Fibroblast of skin of left quadriceps (primary cell): Measurements from ENCODE around the gene L3MBTL3.
A peak's percentile ranks its signal among the peaks of the same experiment; 100 is the strongest.
"Not testable (repeated sequence)": the region's sequence is repeated elsewhere in the genome, so short reads cannot be mapped to it uniquely, and the experiment has no call there.

Experiments
- DNase-seq, 2 experiments: peaks; one replicate each; pipeline ENCODE4 v3.0.0-alpha.2; 2013; ENCODE audit warnings: low read depth in 2 of 2

Gene L3MBTL3

GRCh38 chr6:130138116-130138908 lies 119.9 kb downstream of the L3MBTL3 start:
- DNase-seq = no peak

DNA sequence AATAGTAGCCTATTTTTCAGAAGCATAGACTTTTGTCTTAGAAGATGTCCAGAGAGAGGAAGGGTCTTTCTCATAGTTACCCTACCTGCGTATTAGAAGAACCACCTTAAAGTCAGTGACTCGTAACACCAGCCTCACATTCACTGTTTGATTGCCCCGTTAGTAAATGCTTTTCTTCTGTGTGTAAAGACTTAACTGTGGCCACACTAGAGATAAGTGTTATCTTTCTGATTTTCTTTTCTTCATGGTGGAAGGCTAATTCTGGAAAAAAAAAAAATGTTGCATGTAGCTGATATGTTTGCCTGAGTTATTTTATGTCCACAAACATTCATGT lies 120.5 kb downstream of the L3MBTL3 start:
- DNase-seq = no peak

DNA sequence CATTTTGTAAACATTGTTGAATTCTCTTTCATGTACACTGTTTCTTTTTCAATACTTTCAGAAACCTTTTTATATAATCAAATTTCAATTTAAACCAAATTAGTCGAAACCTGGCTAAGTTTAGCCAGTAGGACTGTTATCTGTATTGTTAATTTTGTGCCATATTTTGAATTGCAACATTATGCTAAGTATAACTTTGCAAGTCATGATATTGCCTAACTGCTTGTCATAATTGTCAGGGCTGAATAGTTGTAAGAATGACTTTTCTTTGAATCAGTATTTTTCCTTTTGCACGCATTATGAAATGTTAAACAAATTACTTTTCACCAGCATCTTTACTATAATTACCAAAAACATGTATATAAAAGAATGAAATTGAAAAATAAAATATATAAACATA lies 121.7 kb downstream of the L3MBTL3 start:
- DNase-seq = no peak

- no peak for DNase-seq
These were observed 125.3 kb downstream of the L3MBTL3 start for GRCh38 chr6:130143709-130144108.

GRCh38 chr6:130147111-130147510 lies 128.7 kb downstream of the L3MBTL3 start:
- DNase-seq = no peak

GRCh38 chr6:130148181-130148580 lies 129.8 kb downstream of the L3MBTL3 start:
- no peak for DNase-seq

DNA sequence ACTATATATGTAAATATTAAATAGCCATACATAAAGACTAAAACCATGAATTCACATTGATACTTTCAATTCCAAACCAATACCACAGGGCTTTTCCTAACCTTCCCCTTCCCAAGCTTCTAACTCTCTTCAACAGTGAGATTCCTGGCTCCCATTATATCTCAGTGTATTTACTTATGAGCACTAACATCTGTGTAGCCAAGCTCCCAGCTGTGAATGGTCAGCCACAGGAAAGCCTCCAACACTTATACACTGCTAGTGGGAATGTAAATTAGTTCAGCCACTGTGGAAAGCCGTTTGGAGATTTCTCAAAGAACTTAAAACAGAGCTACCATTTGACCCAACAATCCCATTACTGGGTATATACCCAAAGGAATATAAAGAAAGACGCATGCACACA lies 130.6 kb downstream of the L3MBTL3 start:
- DNase-seq = not testable (repeated sequence)

DNA sequence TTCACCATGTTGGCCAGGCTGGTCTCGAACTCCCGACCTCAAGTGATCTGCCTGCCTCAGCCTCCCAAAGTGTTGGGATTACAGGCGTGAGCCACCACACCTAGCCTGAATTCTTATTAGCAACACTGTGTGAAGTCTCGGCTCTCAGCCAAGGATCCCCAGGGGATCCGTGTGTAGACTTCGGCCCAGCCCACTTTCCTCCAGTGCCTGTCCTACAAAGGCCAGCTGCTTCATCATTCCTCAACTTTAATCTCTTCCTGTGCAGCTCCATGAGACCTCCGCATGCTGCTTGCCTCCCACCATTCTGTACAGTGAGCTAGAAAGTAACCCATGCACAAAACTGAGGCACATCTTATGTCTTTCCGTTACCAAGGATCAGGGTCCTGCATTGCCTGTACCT lies 132.5 kb downstream of the L3MBTL3 start:
- DNase-seq = no peak

DNA sequence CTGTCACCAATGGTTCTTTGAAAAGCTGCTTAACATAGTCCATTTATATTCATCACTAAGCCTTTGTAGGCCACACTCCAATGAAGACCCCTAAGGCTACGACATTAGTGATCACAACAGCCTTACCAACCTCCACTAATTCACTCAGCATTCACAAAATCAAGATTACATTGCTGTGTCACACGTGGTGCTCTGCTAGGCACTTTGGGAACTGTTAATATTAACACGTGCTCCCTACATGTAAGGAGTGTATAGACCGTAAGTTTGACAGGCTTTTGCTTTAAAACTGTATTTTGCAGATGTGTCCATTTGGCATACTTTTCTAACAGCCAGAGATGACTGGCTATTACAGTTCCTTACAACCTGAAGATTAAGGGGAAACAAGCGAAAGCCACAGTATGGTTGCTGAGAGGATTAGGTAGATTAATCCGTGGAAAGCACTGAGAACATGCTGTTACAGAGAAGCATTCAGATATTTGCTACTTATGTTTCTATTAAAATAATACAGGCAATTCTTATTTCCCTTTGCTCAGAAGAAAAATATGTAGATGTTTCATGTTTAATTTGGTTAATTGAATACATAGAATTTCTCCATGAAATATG lies 134.6 kb downstream of the L3MBTL3 start:
- no peak for DNase-seq

- DNase-seq = no peak
These were observed 138.5 kb downstream of the L3MBTL3 start for GRCh38 chr6:130156908-130157307.

- DNase-seq = no peak
These were observed 139.7 kb downstream of the L3MBTL3 start for GRCh38 chr6:130158056-130158455.

DNA sequence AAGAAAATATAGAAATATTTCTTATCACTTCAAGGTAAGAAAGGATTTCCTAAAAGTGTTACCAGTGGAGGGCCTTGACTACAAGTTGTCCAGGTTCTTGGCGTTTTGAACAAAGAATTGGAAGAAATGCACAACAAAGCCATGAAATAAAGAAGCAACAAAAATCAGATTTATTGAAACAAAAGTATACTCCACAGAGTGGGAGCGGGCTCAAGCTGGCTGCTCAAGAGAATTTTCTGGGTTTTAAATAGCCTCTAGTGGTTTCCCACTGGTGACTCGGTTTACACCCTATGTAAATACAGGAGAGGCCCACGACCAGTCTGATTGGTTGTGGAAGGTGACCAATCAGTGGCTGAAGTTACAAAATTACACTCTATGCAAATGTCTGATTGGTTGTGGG lies 140.2 kb downstream of the L3MBTL3 start:
- no peak for DNase-seq

- DNase-seq = no peak
These were observed 141.6 kb downstream of the L3MBTL3 start for GRCh38 chr6:130159956-130160355.

GRCh38 chr6:130161683-130162404 lies 143.5 kb downstream of the L3MBTL3 start:
- DNase-seq = no peak

DNA sequence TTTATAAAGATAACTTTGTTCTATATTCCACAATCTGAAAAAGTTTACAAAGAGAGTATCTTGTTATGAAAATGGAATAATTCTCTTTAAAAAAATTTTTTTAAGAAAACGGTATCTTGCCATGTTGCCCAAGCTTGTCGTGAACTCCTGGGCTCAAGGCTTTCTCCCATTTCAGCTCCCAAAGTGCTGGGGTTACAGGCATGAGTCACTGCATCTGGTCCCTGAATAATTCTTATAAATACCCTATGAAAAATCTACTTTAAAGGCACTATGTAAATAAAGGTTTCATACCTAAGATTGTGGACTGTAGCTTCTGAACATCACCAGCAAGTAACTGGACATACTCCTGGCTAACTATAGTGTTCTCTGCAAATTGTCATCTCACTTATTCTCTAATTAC lies 144.0 kb downstream of the L3MBTL3 start:
- DNase-seq = no peak

DNA sequence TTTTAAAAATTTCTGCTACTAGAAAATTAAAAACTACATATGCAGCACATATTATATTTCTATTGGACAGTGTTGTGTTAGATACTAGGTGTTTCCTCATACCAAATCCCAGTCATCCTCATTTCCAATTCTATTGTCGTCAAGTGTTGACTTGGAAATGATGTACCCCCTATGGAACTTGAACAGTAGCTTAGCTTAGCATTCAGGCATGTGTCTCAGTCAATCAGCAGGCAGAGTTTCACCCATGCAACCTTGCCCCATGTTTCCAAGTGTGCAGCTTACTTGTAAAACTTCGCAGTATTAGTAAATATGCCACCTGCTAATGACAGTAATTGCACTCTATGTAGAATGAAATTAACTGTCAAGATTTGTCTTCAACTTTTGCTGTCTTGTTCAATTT lies 144.9 kb downstream of the L3MBTL3 start:
- no peak for DNase-seq

- DNase-seq = no peak
These were observed 145.9 kb downstream of the L3MBTL3 start for GRCh38 chr6:130164251-130164650.

DNA sequence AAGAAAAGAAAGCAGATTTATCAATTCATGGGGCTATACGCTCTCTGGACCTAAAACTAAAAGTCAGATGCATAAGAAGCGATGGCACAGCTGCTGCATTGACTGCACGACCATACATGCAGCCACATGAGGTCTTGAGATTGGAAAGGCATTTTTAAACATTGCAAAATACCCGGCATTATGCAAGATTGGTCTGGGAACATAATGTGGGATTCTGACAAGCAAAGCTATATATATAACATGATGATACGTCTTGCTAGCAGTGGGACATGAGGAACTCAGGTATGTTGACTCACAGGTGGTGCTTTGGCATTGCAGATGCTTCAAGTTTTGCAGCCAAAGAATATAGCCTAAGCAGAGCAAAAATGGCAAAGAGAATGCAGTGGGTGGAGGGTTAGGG lies 149.3 kb downstream of the L3MBTL3 start:
- DNase-seq = peak; percentile 42 to 45

GRCh38 chr6:130170160-130170559 lies 151.8 kb downstream of the L3MBTL3 start:
- not testable (repeated sequence) for DNase-seq

DNA sequence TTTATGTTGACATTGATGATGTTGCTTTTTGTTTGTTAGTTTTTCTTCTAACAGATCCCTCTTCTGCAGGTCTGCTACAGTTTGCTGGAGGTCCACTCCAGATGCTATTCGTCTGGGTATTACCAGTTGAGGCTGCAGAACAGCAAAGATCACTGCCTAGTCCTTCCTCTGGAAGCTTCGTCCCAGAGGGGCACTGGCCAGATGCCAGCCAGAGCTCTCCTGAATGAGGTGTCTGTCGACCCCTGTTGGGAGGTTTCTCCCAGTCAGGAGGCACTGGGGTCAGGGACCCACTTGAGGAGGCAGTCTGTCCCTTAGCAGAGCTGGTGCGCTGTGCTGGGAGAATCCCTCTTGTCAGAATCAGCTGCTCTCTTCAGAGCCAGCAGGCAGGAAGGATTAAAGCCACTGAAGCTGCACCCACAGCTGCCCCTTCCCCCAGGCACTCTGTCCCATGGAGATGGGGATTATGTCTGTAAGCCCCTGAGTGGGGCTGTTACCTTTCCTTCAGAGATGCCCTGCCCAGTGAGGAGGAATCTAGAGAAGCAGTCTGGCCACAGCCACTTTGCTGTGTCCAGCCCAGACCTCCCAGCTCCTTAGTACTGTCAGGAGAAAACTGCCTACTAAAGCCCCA lies 155.1 kb downstream of the L3MBTL3 start:
- DNase-seq = not testable (repeated sequence)

DNA sequence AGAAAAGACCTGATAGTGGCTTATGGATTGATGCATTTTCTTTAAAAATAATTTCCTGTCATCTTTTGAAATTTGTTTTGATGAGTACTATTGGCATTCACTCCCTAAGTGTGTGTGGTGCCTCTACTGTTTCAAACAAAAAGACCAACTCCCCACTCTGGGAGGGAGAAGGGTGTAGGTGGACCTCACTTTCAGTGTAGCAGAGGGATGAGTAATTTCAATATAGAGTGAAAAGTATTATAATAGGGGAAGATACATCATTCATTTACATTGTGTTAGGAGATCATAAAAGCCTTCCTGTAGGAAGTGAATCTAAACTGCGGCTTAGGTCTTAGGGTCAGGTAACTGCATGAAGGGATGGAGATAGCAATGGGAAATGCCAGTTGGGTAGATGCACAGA lies 158.0 kb downstream of the L3MBTL3 start:
- no peak for DNase-seq

- DNase-seq = peak; percentile 82 to 83
These were observed 160.3 kb downstream of the L3MBTL3 start for GRCh38 chr6:130178692-130179091.

DNA sequence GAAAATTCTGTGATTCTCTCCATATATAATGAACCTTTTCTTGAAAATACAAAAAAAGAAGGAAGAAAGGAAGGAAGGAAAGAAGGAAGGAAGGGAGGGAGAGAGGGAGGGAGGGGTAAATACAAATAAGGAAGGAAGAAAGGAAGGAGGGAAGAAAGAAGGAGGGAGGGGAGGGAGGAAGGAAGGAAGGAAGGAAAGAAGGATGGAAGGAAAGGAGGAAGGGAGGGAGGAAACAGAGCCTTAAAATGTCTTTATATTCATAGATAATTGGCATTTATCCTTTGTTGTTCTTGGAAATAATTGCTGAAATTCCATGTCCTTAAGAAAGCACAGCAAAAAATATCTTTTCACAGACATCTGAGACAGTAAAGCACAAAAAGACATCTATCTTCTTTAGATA lies 164.1 kb downstream of the L3MBTL3 start:
- no peak for DNase-seq
